GM12892 (cell line): ENCODE data around the gene BLOC1S1.

Experiments used
- DNase-seq: peaks from one replicate; pipeline ENCODE4 v3.0.0; 2011; ENCODE audit not compliant: insufficient read length
- FAIRE-seq: peaks from 2 replicates; lab custom pipeline; 2011; peaks lifted over from hg19 to GRCh38; lab: Jason Lieb, UNC
- POLR2A ChIP-seq: IDR thresholded peaks from 2 replicates; pipeline ENCODE4 v1.6.1; 2011; ENCODE audit warnings: low read depth, low read length, control low read depth
- POLR2AphosphoS5 ChIP-seq: IDR thresholded peaks from 2 replicates; pipeline ENCODE4 v1.6.1; 2011; ENCODE audit warnings: low read depth, low read length, control low read depth
- TAF1 ChIP-seq: IDR thresholded peaks from 2 replicates; pipeline ENCODE4 v1.6.1; 2011; ENCODE audit warnings: low read depth, mild to moderate bottlenecking, control low read depth, low read length, borderline replicate concordance

Gene BLOC1S1

GRCh38 chr12:55697686-55698085 lies 18.2 kb upstream of the BLOC1S1 start:
- DNase-seq (no peak), FAIRE-seq (no peak)
- TF ChIP-seq TAF1 (no peak), POLR2AphosphoS5 (no peak), POLR2A (no peak)

GRCh38 chr12:55698241-55698955 lies 17.4 kb upstream of the BLOC1S1 start:
- DNase-seq (no peak), FAIRE-seq (no peak)
- TF ChIP-seq TAF1, result no peak
- no peak for TF ChIP-seq POLR2AphosphoS5
- TF ChIP-seq POLR2A, result no peak

GRCh38 chr12:55698965-55699364 lies 16.9 kb upstream of the BLOC1S1 start:
- DNase-seq (no peak), FAIRE-seq (no peak)
- no peak for TF ChIP-seq TAF1
- TF ChIP-seq POLR2AphosphoS5, result no peak
- TF ChIP-seq POLR2A, result no peak

- no peak for TF ChIP-seq POLR2A
- no peak for TF ChIP-seq TAF1
- TF ChIP-seq POLR2AphosphoS5, result no peak
- DNase-seq (no peak), FAIRE-seq (no peak)
These were observed 16.3 kb upstream of the BLOC1S1 start for GRCh38 chr12:55699471-55700055.

- FAIRE-seq (no peak), DNase-seq (no peak)
- TF ChIP-seq POLR2AphosphoS5, result no peak
- no peak for TF ChIP-seq TAF1
- no peak for TF ChIP-seq POLR2A
These were observed 15.4 kb upstream of the BLOC1S1 start for GRCh38 chr12:55700255-55701018.

- no peak for DNase-seq
- no peak for FAIRE-seq
- TF ChIP-seq TAF1 (no peak), POLR2AphosphoS5 (no peak), POLR2A (no peak)
These were observed 13.0 kb upstream of the BLOC1S1 start for GRCh38 chr12:55702861-55703260.

- FAIRE-seq (no peak), DNase-seq (no peak)
- no peak for TF ChIP-seq TAF1
- TF ChIP-seq POLR2A, result no peak
- TF ChIP-seq POLR2AphosphoS5, result no peak
These were observed 12.6 kb upstream of the BLOC1S1 start for GRCh38 chr12:55703288-55703687.

- no peak for FAIRE-seq
- no peak for TF ChIP-seq TAF1
- TF ChIP-seq POLR2A, result no peak
- no peak for TF ChIP-seq POLR2AphosphoS5
- DNase-seq, result no peak
These were observed 11.7 kb upstream of the BLOC1S1 start for GRCh38 chr12:55703901-55704761.

GRCh38 chr12:55704824-55705718 lies 10.8 kb upstream of the BLOC1S1 start:
- no peak for TF ChIP-seq POLR2A
- TF ChIP-seq TAF1, result no peak
- TF ChIP-seq POLR2AphosphoS5, result no peak
- no peak for FAIRE-seq
- DNase-seq, result no peak
